ENCODE data around the gene FAM209B. TPM values are rescaled to one million over a fixed set of nuclear protein-coding genes. Genes with fewer than 3 reads are reported as not detected.

FAM209B gene
- total RNA-seq, 4 donors from 2014 or later, result not detected

- no peaks in the 10 kb centered on the region for H3K9me3 ChIP-seq
- no peak for DNase-seq
- no peaks in the 10 kb centered on the region for H3K27me3 ChIP-seq
- TF ChIP-seq POLR2A (IDR thresholded peaks at IDR 0.05), result no peak
- TF ChIP-seq CTCF (IDR thresholded peaks at IDR 0.05), result no peak
- no peak overlapping the region for H3K27ac ChIP-seq
- H3K36me3 ChIP-seq, result no peaks in the 10 kb centered on the region
- no peaks in the 10 kb centered on the region for H3K4me1 ChIP-seq
- no peak overlapping the region for H3K4me3 ChIP-seq
Observed at GRCh38 chr20:56565511-56565910, 32.5 kb downstream of the FAM209B start.

GRCh38 chr20:56566621-56567020 lies 33.6 kb downstream of the FAM209B start:
- no peak for DNase-seq
- no peaks in the 10 kb centered on the region for H3K9me3 ChIP-seq
- TF ChIP-seq CTCF (IDR thresholded peaks at IDR 0.05) (no peak), POLR2A (IDR thresholded peaks at IDR 0.05) (no peak)
- no peak overlapping the region for H3K27ac ChIP-seq
- H3K4me3 ChIP-seq, result no peak overlapping the region
- H3K4me1 ChIP-seq, result no peaks in the 10 kb centered on the region
- no peaks in the 10 kb centered on the region for H3K36me3 ChIP-seq
- H3K27me3 ChIP-seq, result no peaks in the 10 kb centered on the region

GRCh38 chr20:56570832-56571231 lies 37.8 kb downstream of the FAM209B start:
- Histone ChIP-seq H3K9me3 (no peaks in the 10 kb centered on the region), H3K27ac (no peak overlapping the region), H3K4me1 (no peaks in the 10 kb centered on the region), H3K4me3 (no peak overlapping the region), H3K27me3 (no peaks in the 10 kb centered on the region), H3K36me3 (no peaks in the 10 kb centered on the region)
- no peak for DNase-seq
- TF ChIP-seq CTCF (IDR thresholded peaks at IDR 0.05), result no peak
- TF ChIP-seq POLR2A (IDR thresholded peaks at IDR 0.05), result no peak

- H3K4me1 ChIP-seq, result no peaks in the 10 kb centered on the region
- no peaks in the 10 kb centered on the region for H3K9me3 ChIP-seq
- TF ChIP-seq POLR2A (IDR thresholded peaks at IDR 0.05) (no peak), CTCF (IDR thresholded peaks at IDR 0.05) (no peak)
- no peaks in the 10 kb centered on the region for H3K36me3 ChIP-seq
- DNase-seq, result no peak
- H3K27me3 ChIP-seq, result no peaks in the 10 kb centered on the region
- H3K4me3 ChIP-seq, result no peak overlapping the region
- H3K27ac ChIP-seq, result no peak overlapping the region
Observed at GRCh38 chr20:56572172-56572571, 39.1 kb downstream of the FAM209B start.

- H3K4me1 ChIP-seq, result no peaks in the 10 kb centered on the region
- no peaks in the 10 kb centered on the region for H3K27me3 ChIP-seq
- H3K9me3 ChIP-seq, result no peaks in the 10 kb centered on the region
- TF ChIP-seq POLR2A (IDR thresholded peaks at IDR 0.05) (no peak), CTCF (IDR thresholded peaks at IDR 0.05) (no peak)
- H3K4me3 ChIP-seq, result no peak overlapping the region
- H3K36me3 ChIP-seq, result no peaks in the 10 kb centered on the region
- no peak for DNase-seq
- H3K27ac ChIP-seq, result no peak overlapping the region
Observed at GRCh38 chr20:56573986-56574385, 40.9 kb downstream of the FAM209B start.

- Histone ChIP-seq H3K27me3 (no peaks in the 10 kb centered on the region), H3K36me3 (no peaks in the 10 kb centered on the region), H3K4me3 (no peak overlapping the region), H3K4me1 (no peaks in the 10 kb centered on the region), H3K27ac (no peak overlapping the region), H3K9me3 (no peaks in the 10 kb centered on the region)
- no peak for TF ChIP-seq CTCF (IDR thresholded peaks at IDR 0.05)
- no peak for TF ChIP-seq POLR2A (IDR thresholded peaks at IDR 0.05)
- DNase-seq, result no peak
Observed at GRCh38 chr20:56574531-56575142, 41.6 kb downstream of the FAM209B start.
